Natural killer cell treated with Interleukin-12 subunit alpha and Interleukin-12 subunit beta and Interleukin-15 and Interleukin-18, amount 100 ng/mL, for 72 hours (primary cell): ENCODE data around the gene PPFIBP1. TPM values are rescaled to one million over a fixed set of nuclear protein-coding genes. Genes with fewer than 3 reads are reported as not detected.
A peak's percentile ranks its signal among the peaks of the same experiment; 100 is the strongest.

Experiments used
- ATAC-seq, 2 donors: fragments of 150-1000 bp; cut with Tn5 transposase in 1 of 2; sonication (Bioruptor Pico), chemical (Tn5 transposase) in 1 of 2; 2 replicates each; pipeline ENCODE4 v1.10.0; 2021
- DNase-seq: peaks from one replicate; pipeline ENCODE4 v3.0.0; 2022; ENCODE audit warnings: low spot score
- H3K27ac Mint-ChIP-seq, 2 donors: 1 replicate in 1 of 2; 2 replicates in 1 of 2; pipeline ENCODE4 v1.8.0; 2022; ENCODE audit warnings: mixed read lengths in 2 of 2, mild to moderate bottlenecking in 1 of 2, moderate library complexity in 1 of 2
- H3K27me3 Mint-ChIP-seq, 2 donors: 1 replicate in 1 of 2; 2 replicates in 1 of 2; pipeline ENCODE4 v1.8.0; 2022; ENCODE audit warnings: mixed read lengths in 2 of 2
- H3K36me3 Mint-ChIP-seq: one replicate; pipeline ENCODE4 v1.8.0; 2022; ENCODE audit warnings: mixed read lengths
- H3K4me1 Mint-ChIP-seq, 2 donors: 1 replicate in 1 of 2; 2 replicates in 1 of 2; pipeline ENCODE4 v1.8.0; 2022; ENCODE audit warnings: low read depth in 2 of 2, mixed read lengths in 2 of 2, mild to moderate bottlenecking in 1 of 2
- H3K4me3 Mint-ChIP-seq: one replicate; pipeline ENCODE4 v1.8.0; 2022; ENCODE audit warnings: mixed read lengths
- H3K9me3 Mint-ChIP-seq: 2 replicates; pipeline ENCODE4 v1.8.0; 2022; ENCODE audit warnings: mixed read lengths
- total RNA-seq, 2 donors: library from RNA; stranded (reverse); gene quantifications; one replicate each; pipeline ENCODE4 v1.2.3, GENCODE V29; 2022

PPFIBP1 gene
- total RNA-seq, 2 donors from 2014 or later, result 9.0 to 12.9 TPM

DNA sequence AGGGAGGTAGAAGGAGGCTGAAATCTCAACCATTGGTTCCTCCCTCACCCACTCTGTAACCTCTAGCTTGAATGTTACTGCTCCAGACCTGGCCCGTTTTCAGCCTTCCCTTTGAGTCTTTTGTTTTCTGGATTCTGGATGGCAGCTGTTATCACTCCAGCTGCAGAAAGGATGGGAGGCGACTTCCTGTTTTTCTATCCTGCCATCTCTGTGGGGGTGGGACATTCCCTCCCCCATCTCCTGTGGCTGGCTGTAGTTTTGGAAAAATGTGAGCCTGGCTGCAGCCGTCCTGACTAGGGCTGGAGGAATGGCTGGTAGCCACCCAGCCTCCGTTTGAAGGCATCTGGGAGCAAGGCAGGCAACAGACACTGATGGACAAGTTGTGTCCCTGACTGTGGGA, 2.9 kb upstream of the PPFIBP1 start:
- no peaks in the 10 kb centered on the region for H3K36me3 Mint-ChIP-seq
- peaks cover 16 to 22% of the 10 kb centered on the region in 2 donors for H3K4me1 Mint-ChIP-seq
- H3K27ac Mint-ChIP-seq, result no peak overlapping the region
- DNase-seq (no peak), ATAC-seq (no peak)
- H3K27me3 Mint-ChIP-seq, result peaks cover 39 to 65% of the 10 kb centered on the region in 2 donors
- no peak overlapping the region for H3K4me3 Mint-ChIP-seq
- no peaks in the 10 kb centered on the region for H3K9me3 Mint-ChIP-seq

GRCh38 chr12:27521981-27522380, 2.0 kb upstream of the PPFIBP1 start:
- ATAC-seq (no peak), DNase-seq (no peak)
- no peaks in the 10 kb centered on the region for H3K9me3 Mint-ChIP-seq
- H3K4me1 Mint-ChIP-seq, result peaks cover 16 to 22% of the 10 kb centered on the region in 2 donors
- peak overlapping the region in 1 of 2 donors; percentile 11 for H3K27ac Mint-ChIP-seq
- no peaks in the 10 kb centered on the region for H3K36me3 Mint-ChIP-seq
- peaks cover 36 to 58% of the 10 kb centered on the region in 2 donors for H3K27me3 Mint-ChIP-seq
- peak overlapping the region; percentile 34 for H3K4me3 Mint-ChIP-seq

GRCh38 chr12:27523305-27523641, 733 bp upstream of the PPFIBP1 start:
- ATAC-seq (no peak), DNase-seq (no peak)
- peaks cover 16 to 22% of the 10 kb centered on the region in 2 donors for H3K4me1 Mint-ChIP-seq
- no peaks in the 10 kb centered on the region for H3K36me3 Mint-ChIP-seq
- H3K4me3 Mint-ChIP-seq, result peak overlapping the region; percentile 96
- peak overlapping the region; percentile 66 to 90 for H3K27ac Mint-ChIP-seq
- no peaks in the 10 kb centered on the region for H3K9me3 Mint-ChIP-seq
- peaks cover 36 to 45% of the 10 kb centered on the region in 2 donors for H3K27me3 Mint-ChIP-seq

DNA sequence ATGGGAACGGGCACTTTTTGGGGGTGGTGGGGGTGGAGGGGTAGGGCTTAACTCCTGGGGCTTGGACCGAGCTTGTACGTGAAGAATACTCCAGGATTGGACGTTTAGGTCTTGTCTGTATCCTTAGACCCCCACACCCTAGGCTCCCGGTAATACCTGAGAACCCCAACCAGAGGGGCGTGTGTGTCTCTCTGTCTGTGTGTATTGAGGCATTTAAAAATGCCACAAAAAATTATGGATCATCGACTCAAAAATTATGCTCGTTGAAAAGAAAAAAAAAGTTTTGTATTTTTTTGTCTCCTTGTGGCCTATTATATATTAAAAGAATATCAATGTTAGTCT, 459 bp downstream of the PPFIBP1 start:
- Mint-ChIP-seq H3K4me1 (peaks cover 16 to 22% of the 10 kb centered on the region in 2 donors), H3K9me3 (no peaks in the 10 kb centered on the region), H3K4me3 (peak overlapping the region; percentile 96), H3K27me3 (peaks cover 40 to 46% of the 10 kb centered on the region in 2 donors), H3K27ac (no peak overlapping the region), H3K36me3 (no peaks in the 10 kb centered on the region)
- ATAC-seq (no peak), DNase-seq (no peak)

DNA sequence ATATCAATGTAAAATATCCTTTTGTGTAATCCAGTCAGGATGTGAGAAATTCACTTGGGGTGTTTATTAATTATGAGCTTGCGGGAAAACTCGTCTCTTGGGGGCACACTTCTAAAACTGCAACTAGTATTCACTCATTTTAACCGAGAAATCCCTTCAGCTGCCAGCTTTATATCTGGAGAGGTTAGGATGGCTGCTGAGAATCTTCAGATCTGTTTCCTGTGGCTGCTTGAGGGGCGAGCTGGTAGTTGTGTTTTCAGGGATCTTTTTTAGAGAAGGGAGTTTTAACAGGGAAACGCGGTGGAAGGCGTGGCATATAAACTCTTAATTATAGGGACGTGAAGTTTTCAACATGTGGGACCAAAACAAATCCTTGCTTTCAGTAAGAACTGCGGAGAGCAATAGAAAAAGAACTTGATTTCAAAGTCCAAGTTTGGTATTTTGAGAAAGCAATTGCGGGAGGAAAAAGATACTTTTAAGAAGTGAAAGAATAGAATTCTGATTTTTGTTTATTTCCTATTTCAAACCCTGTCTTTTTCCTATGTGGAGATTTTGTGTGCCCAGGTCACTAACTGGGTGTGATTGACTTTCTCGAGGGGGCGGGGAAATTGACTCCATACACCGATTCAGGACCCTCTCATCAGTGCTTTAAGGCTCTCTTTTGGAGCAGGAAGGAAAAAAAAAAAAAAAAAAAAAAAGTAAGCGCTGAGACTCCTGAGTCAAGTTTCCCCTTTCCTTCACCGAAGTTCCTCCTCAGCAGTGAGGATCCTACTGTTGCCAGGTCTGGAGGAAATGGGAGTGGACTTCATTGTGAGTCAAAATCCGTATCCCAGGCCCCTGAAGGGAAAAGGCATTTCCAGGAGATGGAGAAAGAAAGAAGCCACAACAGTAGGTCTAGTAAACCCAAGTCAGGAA, 1.1 kb downstream of the PPFIBP1 start:
- no peaks in the 10 kb centered on the region for H3K36me3 Mint-ChIP-seq
- no peak overlapping the region for H3K27ac Mint-ChIP-seq
- H3K4me1 Mint-ChIP-seq, result peaks cover 16 to 22% of the 10 kb centered on the region in 2 donors
- H3K9me3 Mint-ChIP-seq, result no peaks in the 10 kb centered on the region
- H3K27me3 Mint-ChIP-seq, result peaks cover 35 to 39% of the 10 kb centered on the region in 2 donors
- ATAC-seq, result no peak
- peak overlapping the region; percentile 96 for H3K4me3 Mint-ChIP-seq
- no peak for DNase-seq

- DNase-seq (no peak), ATAC-seq (no peak)
- Mint-ChIP-seq H3K4me3 (no peak overlapping the region), H3K27me3 (peaks cover 32 to 33% of the 10 kb centered on the region in 2 donors), H3K27ac (no peak overlapping the region), H3K9me3 (no peaks in the 10 kb centered on the region), H3K36me3 (no peaks in the 10 kb centered on the region), H3K4me1 (peaks cover 16 to 19% of the 10 kb centered on the region in 2 donors)
Measured at GRCh38 chr12:27527512-27527911, 3.5 kb downstream of the PPFIBP1 start.

DNA sequence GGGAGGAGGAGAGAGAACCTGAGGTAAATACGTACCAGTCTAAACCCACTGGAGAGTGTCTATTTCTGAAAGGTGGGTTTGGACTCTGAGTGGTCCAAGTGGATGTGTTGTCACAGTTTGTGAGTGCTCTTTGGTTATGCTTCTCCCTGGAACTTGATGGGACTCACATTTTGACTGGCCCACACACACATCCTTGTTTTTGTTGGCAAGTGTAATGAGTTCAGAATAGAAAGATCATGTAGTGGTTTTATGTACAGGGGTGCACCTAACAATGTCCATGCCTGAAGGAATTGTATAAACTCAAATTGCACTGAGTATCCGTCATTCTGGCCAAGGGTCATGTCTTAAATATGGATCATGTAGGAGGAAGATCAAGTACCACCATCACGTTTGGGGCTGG, 4.8 kb downstream of the PPFIBP1 start:
- Mint-ChIP-seq H3K4me1 (peaks cover 13 to 14% of the 10 kb centered on the region in 2 donors), H3K36me3 (no peaks in the 10 kb centered on the region), H3K27me3 (peaks cover 39 to 42% of the 10 kb centered on the region in 2 donors), H3K27ac (no peak overlapping the region), H3K4me3 (no peak overlapping the region), H3K9me3 (no peaks in the 10 kb centered on the region)
- DNase-seq (no peak), ATAC-seq (no peak)

DNA sequence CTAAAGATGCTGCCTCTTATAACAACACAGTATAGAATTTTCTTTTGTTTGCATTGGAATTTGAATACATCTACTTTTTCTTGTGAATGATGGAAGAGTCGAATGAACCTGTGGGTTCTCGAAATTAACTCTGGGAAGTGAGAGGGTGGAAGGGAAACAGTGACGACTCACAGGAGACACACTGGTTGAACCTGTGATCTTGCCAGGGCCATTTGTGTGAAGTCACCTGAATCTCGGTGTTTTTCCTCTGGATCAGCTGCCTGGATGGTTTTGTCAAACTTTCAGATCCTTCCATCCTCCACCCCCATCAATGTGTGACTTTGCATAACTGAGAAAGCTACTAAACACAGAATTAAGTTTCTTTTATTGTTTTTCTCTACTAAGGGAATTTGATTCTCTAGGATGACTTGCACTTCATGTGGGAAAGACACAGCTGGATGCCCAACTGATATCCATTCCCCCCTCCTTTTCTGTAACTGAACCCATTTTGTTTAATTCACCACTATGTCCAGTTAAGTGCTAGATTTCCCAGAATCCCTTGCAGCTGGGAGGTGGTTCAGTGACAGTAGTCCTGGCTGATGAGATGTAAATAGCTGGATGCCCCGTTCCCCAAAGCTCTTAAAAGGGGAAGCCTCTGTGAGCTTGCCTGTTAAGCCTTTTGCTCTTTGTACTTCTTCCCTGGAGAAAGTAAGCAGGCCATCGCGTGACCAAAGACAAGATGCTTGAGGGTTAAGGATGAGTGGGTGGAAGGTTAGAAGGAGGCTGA, 6.3 kb downstream of the PPFIBP1 start:
- H3K27me3 Mint-ChIP-seq, result peaks cover 38 to 40% of the 10 kb centered on the region in 2 donors
- DNase-seq (no peak), ATAC-seq (no peak)
- H3K9me3 Mint-ChIP-seq, result no peaks in the 10 kb centered on the region
- H3K4me1 Mint-ChIP-seq, result peaks cover 18 to 19% of the 10 kb centered on the region in 2 donors
- H3K27ac Mint-ChIP-seq, result no peak overlapping the region
- no peaks in the 10 kb centered on the region for H3K36me3 Mint-ChIP-seq
- H3K4me3 Mint-ChIP-seq, result no peak overlapping the region

DNA sequence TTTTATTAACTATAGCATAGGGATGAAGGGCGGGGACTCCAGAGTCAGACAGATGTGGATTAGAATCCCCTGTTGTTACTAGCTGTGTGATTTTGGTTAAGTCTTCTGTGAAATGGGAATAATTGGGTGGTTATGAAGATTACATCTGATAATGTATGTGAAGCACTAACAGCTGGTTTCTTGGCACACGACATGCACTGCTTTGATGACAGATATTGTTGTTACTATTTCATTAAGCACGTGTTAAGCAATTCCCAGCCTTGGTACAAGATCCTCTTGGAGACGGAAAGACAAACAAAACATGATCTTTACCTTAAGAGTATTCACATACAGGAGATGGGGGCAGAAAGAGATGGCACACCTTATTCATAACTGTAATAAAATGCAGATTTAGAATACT, 7.9 kb downstream of the PPFIBP1 start:
- no peak for ATAC-seq
- H3K27ac Mint-ChIP-seq, result no peak overlapping the region
- peaks cover 30 to 31% of the 10 kb centered on the region in 2 donors for H3K27me3 Mint-ChIP-seq
- no peaks in the 10 kb centered on the region for H3K9me3 Mint-ChIP-seq
- no peak overlapping the region for H3K4me3 Mint-ChIP-seq
- DNase-seq, result no peak
- no peaks in the 10 kb centered on the region for H3K36me3 Mint-ChIP-seq
- peaks cover 16 to 18% of the 10 kb centered on the region in 2 donors for H3K4me1 Mint-ChIP-seq

- H3K4me1 Mint-ChIP-seq, result peaks cover 16 to 18% of the 10 kb centered on the region in 2 donors
- peak; percentile 68 to 69 for ATAC-seq
- DNase-seq, result no peak
- H3K27ac Mint-ChIP-seq, result peak overlapping the region; percentile 13 to 19
- H3K4me3 Mint-ChIP-seq, result peak overlapping the region; percentile 50
- H3K27me3 Mint-ChIP-seq, result peaks cover 24 to 30% of the 10 kb centered on the region in 2 donors
- no peaks in the 10 kb centered on the region for H3K36me3 Mint-ChIP-seq
- H3K9me3 Mint-ChIP-seq, result no peaks in the 10 kb centered on the region
Measured at GRCh38 chr12:27534060-27534764, 10.2 kb downstream of the PPFIBP1 start.

DNA sequence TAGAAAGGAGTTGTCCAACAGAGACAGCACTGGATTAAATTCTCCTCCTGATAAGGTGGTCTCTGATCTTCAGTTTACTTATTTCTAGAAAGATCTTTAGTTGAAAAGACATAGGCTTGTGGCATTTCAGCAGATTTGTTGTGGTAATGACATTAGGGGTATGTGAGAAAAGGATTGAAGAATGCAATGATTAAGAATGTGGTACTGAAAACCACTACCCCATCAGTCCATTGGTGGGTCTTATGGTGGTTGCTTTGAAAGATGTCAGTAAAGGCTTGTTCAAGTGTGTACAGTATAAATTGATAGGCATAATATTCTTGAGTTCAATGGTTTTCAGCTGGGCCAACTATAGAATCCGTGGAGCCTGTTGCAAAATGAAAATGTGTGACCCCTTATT, 10.8 kb downstream of the PPFIBP1 start:
- peaks cover 24 to 30% of the 10 kb centered on the region in 2 donors for H3K27me3 Mint-ChIP-seq
- H3K4me1 Mint-ChIP-seq, result peaks cover 16 to 18% of the 10 kb centered on the region in 2 donors
- DNase-seq (no peak), ATAC-seq (peak; percentile 36 to 59)
- peak overlapping the region; percentile 13 to 19 for H3K27ac Mint-ChIP-seq
- peak overlapping the region; percentile 50 for H3K4me3 Mint-ChIP-seq
- H3K9me3 Mint-ChIP-seq, result no peaks in the 10 kb centered on the region
- no peaks in the 10 kb centered on the region for H3K36me3 Mint-ChIP-seq

DNA sequence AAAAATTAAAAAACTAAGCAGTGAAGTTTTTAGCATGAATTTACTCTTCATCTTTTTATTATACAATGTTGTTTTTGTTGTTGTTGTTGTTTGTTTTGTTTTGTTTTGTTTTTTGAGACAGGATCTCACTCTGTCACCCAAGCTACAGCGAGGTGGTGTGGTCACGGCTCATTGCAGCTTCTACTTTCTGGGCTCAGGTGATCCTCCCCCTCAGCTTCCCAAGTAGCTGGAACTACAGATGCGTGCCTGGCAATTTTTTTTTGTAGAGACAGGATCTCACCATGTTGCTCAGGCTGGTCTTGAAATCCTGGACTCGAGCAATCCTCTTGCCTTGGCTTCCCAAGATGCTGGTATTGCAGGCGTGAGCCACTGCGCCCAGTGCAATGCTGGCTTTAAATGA, 11.3 kb downstream of the PPFIBP1 start:
- ATAC-seq (no peak), DNase-seq (no peak)
- Mint-ChIP-seq H3K4me1 (peaks cover 16 to 18% of the 10 kb centered on the region in 2 donors), H3K9me3 (no peaks in the 10 kb centered on the region), H3K4me3 (no peak overlapping the region), H3K27me3 (peaks cover 24 to 30% of the 10 kb centered on the region in 2 donors), H3K27ac (no peak overlapping the region), H3K36me3 (no peaks in the 10 kb centered on the region)

GRCh38 chr12:27537855-27538675, 14.1 kb downstream of the PPFIBP1 start:
- H3K4me3 Mint-ChIP-seq, result no peak overlapping the region
- H3K4me1 Mint-ChIP-seq, result peaks cover 16 to 18% of the 10 kb centered on the region in 2 donors
- no peak overlapping the region for H3K27ac Mint-ChIP-seq
- no peak for ATAC-seq
- no peak for DNase-seq
- no peaks in the 10 kb centered on the region for H3K9me3 Mint-ChIP-seq
- H3K36me3 Mint-ChIP-seq, result no peaks in the 10 kb centered on the region
- peaks cover 29 to 35% of the 10 kb centered on the region in 2 donors for H3K27me3 Mint-ChIP-seq
